Keratinocyte (primary cell): ENCODE measurements around the gene CACNA2D2.

Source experiments
- EZH2 ChIP-seq: IDR thresholded peaks from one replicate; pipeline ENCODE4 v1.6.1; 2012; ENCODE audit warnings: inconsistent platforms, mild to moderate bottlenecking, low read length, moderate library complexity
- TF ChIP-seq, protein P1 (sequence below), 3 experiments: IDR thresholded peaks in 1 of 3; conservative IDR thresholded peaks in 1 of 3; optimal IDR thresholded peaks in 1 of 3; 2 replicates in 2 of 3; 3 replicates in 1 of 3; pipeline versions ENCODE3 to v1.5.1; 2011; ENCODE audit warnings: low read length in 3 of 3, mild to moderate bottlenecking in 3 of 3, moderate library complexity in 2 of 3, control low read depth in 1 of 3, inconsistent platforms in 1 of 3; ENCODE audit not compliant: insufficient read depth in 2 of 3; ENCODE audit errors: extremely low read depth in 1 of 3

- TF ChIP-seq, protein P1, sequence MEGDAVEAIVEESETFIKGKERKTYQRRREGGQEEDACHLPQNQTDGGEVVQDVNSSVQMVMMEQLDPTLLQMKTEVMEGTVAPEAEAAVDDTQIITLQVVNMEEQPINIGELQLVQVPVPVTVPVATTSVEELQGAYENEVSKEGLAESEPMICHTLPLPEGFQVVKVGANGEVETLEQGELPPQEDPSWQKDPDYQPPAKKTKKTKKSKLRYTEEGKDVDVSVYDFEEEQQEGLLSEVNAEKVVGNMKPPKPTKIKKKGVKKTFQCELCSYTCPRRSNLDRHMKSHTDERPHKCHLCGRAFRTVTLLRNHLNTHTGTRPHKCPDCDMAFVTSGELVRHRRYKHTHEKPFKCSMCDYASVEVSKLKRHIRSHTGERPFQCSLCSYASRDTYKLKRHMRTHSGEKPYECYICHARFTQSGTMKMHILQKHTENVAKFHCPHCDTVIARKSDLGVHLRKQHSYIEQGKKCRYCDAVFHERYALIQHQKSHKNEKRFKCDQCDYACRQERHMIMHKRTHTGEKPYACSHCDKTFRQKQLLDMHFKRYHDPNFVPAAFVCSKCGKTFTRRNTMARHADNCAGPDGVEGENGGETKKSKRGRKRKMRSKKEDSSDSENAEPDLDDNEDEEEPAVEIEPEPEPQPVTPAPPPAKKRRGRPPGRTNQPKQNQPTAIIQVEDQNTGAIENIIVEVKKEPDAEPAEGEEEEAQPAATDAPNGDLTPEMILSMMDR (optimal IDR thresholded peaks at IDR 0.05 in 1 of 3, IDR thresholded peaks at IDR 0.05 in 1 of 3, conservative IDR thresholded peaks at IDR 0.05 in 1 of 3; ENCODE audit: extremely low read depth in 1 of 3, insufficient read depth in 2 of 3, low read length in 3 of 3), result no peak
- no peak for TF ChIP-seq EZH2
These were observed 87.6 kb downstream of the CACNA2D2 start for GRCh38 chr3:50415816-50416215.
